Trophoblast cell (in vitro differentiated cells and primary cell): Measurements from ENCODE around the gene CCR2.

Source experiments
- DNase-seq, 2 donors: peaks; one replicate each; pipeline ENCODE4 v3.0.0-alpha.2; 2016
- H2AFZ ChIP-seq: 2 replicates; pipeline ENCODE4 v1.6.1; 2013; ENCODE audit warnings: low read length, moderate library complexity, mild to moderate bottlenecking; ENCODE audit not compliant: insufficient read depth, poor library complexity
- H2AK5ac ChIP-seq: 2 replicates; pipeline ENCODE4 v1.6.1; 2013; ENCODE audit warnings: mild to moderate bottlenecking, low read length
- H2BK120ac ChIP-seq: 2 replicates; pipeline ENCODE4 v1.6.1; 2013; ENCODE audit warnings: low read length, mild to moderate bottlenecking, moderate library complexity; ENCODE audit not compliant: insufficient read depth, poor library complexity
- H2BK12ac ChIP-seq: 2 replicates; pipeline ENCODE4 v1.6.1; 2013; ENCODE audit warnings: mild to moderate bottlenecking, low read length, moderate library complexity
- H2BK5ac ChIP-seq: 2 replicates; pipeline ENCODE4 v1.6.1; 2013; ENCODE audit warnings: low read length, low read depth, moderate library complexity, mild to moderate bottlenecking; ENCODE audit not compliant: poor library complexity
- H3K14ac ChIP-seq: 2 replicates; pipeline ENCODE4 v1.6.1; 2013; ENCODE audit warnings: mild to moderate bottlenecking, low read length
- H3K18ac ChIP-seq: 2 replicates; pipeline ENCODE4 v1.6.1; 2013; ENCODE audit warnings: mild to moderate bottlenecking, low read length
- H3K23ac ChIP-seq: 2 replicates; pipeline ENCODE4 v1.6.1; 2013; ENCODE audit warnings: low read length
- H3K27ac ChIP-seq: 2 replicates; pipeline ENCODE4 v1.5.1; 2013; ENCODE audit warnings: low read depth, mild to moderate bottlenecking, inconsistent platforms, low read length, moderate library complexity
- H3K27me3 ChIP-seq: 2 replicates; pipeline ENCODE4 v1.6.1; 2013; ENCODE audit warnings: inconsistent platforms, mild to moderate bottlenecking, low read length, moderate library complexity; ENCODE audit not compliant: insufficient read depth
- H3K36me3 ChIP-seq, 2 experiments: 1 replicate in 1 of 2; 2 replicates in 1 of 2; pipeline ENCODE4 v1.6.1; 2013; ENCODE audit warnings: low read length in 2 of 2, mild to moderate bottlenecking in 2 of 2, moderate library complexity in 1 of 2; ENCODE audit not compliant: insufficient read depth in 2 of 2, control insufficient read depth in 1 of 2
- H3K4ac ChIP-seq: 2 replicates; pipeline ENCODE4 v1.6.1; 2013; ENCODE audit warnings: low read depth, mild to moderate bottlenecking, low read length, moderate library complexity
- H3K4me1 ChIP-seq, 2 experiments: 1 replicate in 1 of 2; 2 replicates in 1 of 2; pipeline ENCODE4 v1.6.1; 2013; ENCODE audit warnings: low read length in 2 of 2, mild to moderate bottlenecking in 2 of 2, moderate library complexity in 1 of 2; ENCODE audit not compliant: insufficient read depth in 2 of 2, control insufficient read depth in 1 of 2
- H3K4me2 ChIP-seq: 2 replicates; pipeline ENCODE4 v1.6.1; 2013; ENCODE audit warnings: inconsistent platforms, mild to moderate bottlenecking, low read length, moderate library complexity
- H3K4me3 ChIP-seq: 2 replicates; pipeline ENCODE4 v1.5.1; 2013; ENCODE audit warnings: mild to moderate bottlenecking, low read depth, low read length, inconsistent platforms
- H3K79me1 ChIP-seq: one replicate; pipeline ENCODE4 v1.6.1; 2013; ENCODE audit warnings: low read length
- H3K79me2 ChIP-seq: 2 replicates; pipeline ENCODE4 v1.6.1; 2013; ENCODE audit warnings: low read length, mild to moderate bottlenecking; ENCODE audit not compliant: control insufficient read depth, insufficient read depth, poor library complexity
- H3K9ac ChIP-seq: 2 replicates; pipeline ENCODE4 v1.6.1; 2013; ENCODE audit warnings: mild to moderate bottlenecking, low read length
- H3K9me3 ChIP-seq: 2 replicates; pipeline ENCODE4 v1.6.1; 2013; ENCODE audit warnings: low read depth, mild to moderate bottlenecking, control low read depth, inconsistent platforms, low read length; ENCODE audit not compliant: insufficient read depth
- H4K12ac ChIP-seq: 2 replicates; pipeline ENCODE4 v1.6.1; 2013; ENCODE audit warnings: low read depth, mild to moderate bottlenecking, low read length, moderate library complexity
- H4K8ac ChIP-seq: 2 replicates; pipeline ENCODE4 v1.6.1; 2013; ENCODE audit warnings: low read depth, mild to moderate bottlenecking, low read length, moderate library complexity
- H4K91ac ChIP-seq: one replicate; pipeline ENCODE4 v1.6.1; 2013; ENCODE audit warnings: low read depth, mild to moderate bottlenecking, low read length, moderate library complexity
- WGBS: extraction: QIAGEN DNeasy Blood & Tissue Kit; methylation state at CpG from one replicate; pipeline ENCODE4 v1.1.7; 2013; ENCODE audit warnings: missing lambda C conversion rate; ENCODE audit not compliant: insufficient read length, insufficient coverage; ENCODE audit errors: extremely low coverage; 5-methylcytosine and 5-hydroxymethylcytosine counted together

Gene CCR2

GRCh38 chr3:46358466-46358865, 4.6 kb downstream of the CCR2 start:
- Histone ChIP-seq H3K23ac (no peak overlapping the region), H3K4me1 (peaks cover 0 to 4% of the 10 kb centered on the region in 2 experiments), H3K18ac (no peak overlapping the region), H2BK120ac (no peak overlapping the region), H3K4me3 (no peak overlapping the region), H3K27ac (no peak overlapping the region), H3K36me3 (no peaks in the 10 kb centered on the region), H3K4ac (no peak overlapping the region), H4K91ac (no peak overlapping the region), H3K9me3 (peaks cover 1% of the 10 kb centered on the region), H3K79me1 (no peaks in the 10 kb centered on the region), H4K8ac (no peak overlapping the region), H3K79me2 (no peaks in the 10 kb centered on the region), H2BK12ac (no peak overlapping the region), H2AFZ (no peak overlapping the region), H3K14ac (no peak overlapping the region), H2AK5ac (no peak overlapping the region), H4K12ac (no peak overlapping the region), H3K27me3 (no peaks in the 10 kb centered on the region), H2BK5ac (no peak overlapping the region), H3K4me2 (no peak overlapping the region), H3K9ac (no peak overlapping the region)
- DNase-seq, result no peak
- WGBS, result no CpG with 5 or more reads among the region's 6 CpGs

DNA sequence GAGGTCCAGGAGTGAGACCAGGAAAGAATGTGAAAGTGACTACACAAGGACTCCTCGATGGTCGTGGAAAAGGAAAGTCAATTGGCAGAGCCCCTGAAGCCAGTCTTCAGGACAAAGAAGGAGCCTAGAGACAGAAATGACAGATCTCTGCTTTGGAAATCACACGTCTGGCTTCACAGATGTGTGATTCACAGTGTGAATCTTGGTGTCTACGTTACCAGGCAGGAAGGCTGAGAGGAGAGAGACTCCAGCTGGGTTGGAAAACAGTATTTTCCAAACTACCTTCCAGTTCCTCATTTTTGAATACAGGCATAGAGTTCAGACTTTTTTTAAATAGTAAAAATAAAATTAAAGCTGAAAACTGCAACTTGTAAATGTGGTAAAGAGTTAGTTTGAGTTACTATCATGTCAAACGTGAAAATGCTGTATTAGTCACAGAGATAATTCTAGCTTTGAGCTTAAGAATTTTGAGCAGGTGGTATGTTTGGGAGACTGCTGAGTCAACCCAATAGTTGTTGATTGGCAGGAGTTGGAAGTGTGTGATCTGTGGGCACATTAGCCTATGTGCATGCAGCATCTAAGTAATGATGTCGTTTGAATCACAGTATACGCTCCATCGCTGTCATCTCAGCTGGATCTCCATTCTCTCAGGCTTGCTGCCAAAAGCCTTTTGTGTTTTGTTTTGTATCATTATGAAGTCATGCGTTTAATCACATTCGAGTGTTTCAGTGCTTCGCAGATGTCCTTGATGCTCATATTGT, 6.0 kb downstream of the CCR2 start:
- H3K4me3 ChIP-seq, result no peak overlapping the region
- no peaks in the 10 kb centered on the region for H3K27me3 ChIP-seq
- no peak overlapping the region for H3K4ac ChIP-seq
- peaks cover 1% of the 10 kb centered on the region for H3K9me3 ChIP-seq
- H3K9ac ChIP-seq, result no peak overlapping the region
- H3K27ac ChIP-seq, result no peak overlapping the region
- H2BK5ac ChIP-seq, result no peak overlapping the region
- H2AFZ ChIP-seq, result no peak overlapping the region
- H3K79me2 ChIP-seq, result no peaks in the 10 kb centered on the region
- H4K91ac ChIP-seq, result no peak overlapping the region
- WGBS, result no CpG with 5 or more reads among the region's 11 CpGs
- H3K4me2 ChIP-seq, result no peak overlapping the region
- no peak overlapping the region for H2AK5ac ChIP-seq
- H3K4me1 ChIP-seq, result peaks cover 0 to 2% of the 10 kb centered on the region in 2 experiments
- H2BK120ac ChIP-seq, result no peak overlapping the region
- no peak overlapping the region for H3K14ac ChIP-seq
- H4K12ac ChIP-seq, result no peak overlapping the region
- DNase-seq, result no peak
- no peak overlapping the region for H2BK12ac ChIP-seq
- H3K18ac ChIP-seq, result no peak overlapping the region
- no peaks in the 10 kb centered on the region for H3K36me3 ChIP-seq
- no peak overlapping the region for H4K8ac ChIP-seq
- H3K23ac ChIP-seq, result no peak overlapping the region
- no peaks in the 10 kb centered on the region for H3K79me1 ChIP-seq

DNA sequence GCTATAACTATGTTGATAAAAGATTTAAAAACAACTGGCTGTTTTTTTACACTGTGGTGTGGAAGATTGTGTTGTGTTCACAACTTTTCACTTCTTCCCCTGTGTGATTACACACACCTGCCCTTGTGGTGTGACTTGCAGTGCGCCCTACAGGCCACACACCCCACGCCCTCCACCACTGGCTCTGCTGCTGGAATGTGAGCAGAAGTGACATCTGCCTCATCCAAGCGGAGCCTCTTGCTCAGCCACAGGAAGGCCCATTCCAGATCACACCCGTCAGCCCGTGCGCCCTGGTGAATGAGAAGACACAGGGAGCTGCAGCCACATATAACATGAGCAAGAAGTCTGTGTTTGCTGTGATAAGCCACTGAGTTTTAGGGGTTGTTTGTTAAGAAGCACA, 7.0 kb downstream of the CCR2 start:
- no peak for DNase-seq
- H3K27me3 ChIP-seq, result no peaks in the 10 kb centered on the region
- no peak overlapping the region for H4K12ac ChIP-seq
- H3K9ac ChIP-seq, result no peak overlapping the region
- H3K79me1 ChIP-seq, result no peaks in the 10 kb centered on the region
- H3K4me2 ChIP-seq, result no peak overlapping the region
- no peaks in the 10 kb centered on the region for H3K36me3 ChIP-seq
- no peak overlapping the region for H2AFZ ChIP-seq
- H2BK5ac ChIP-seq, result no peak overlapping the region
- no peak overlapping the region for H3K14ac ChIP-seq
- H2AK5ac ChIP-seq, result no peak overlapping the region
- H3K23ac ChIP-seq, result no peak overlapping the region
- H3K4ac ChIP-seq, result no peak overlapping the region
- H4K8ac ChIP-seq, result no peak overlapping the region
- no peak overlapping the region for H3K27ac ChIP-seq
- H4K91ac ChIP-seq, result no peak overlapping the region
- H2BK120ac ChIP-seq, result no peak overlapping the region
- no peak overlapping the region for H3K4me3 ChIP-seq
- no peak overlapping the region for H2BK12ac ChIP-seq
- H3K4me1 ChIP-seq, result peaks cover 0 to 2% of the 10 kb centered on the region in 2 experiments
- no peaks in the 10 kb centered on the region for H3K79me2 ChIP-seq
- no CpG with 5 or more reads among the region's 6 CpGs for WGBS
- H3K9me3 ChIP-seq, result peaks cover 1% of the 10 kb centered on the region
- H3K18ac ChIP-seq, result no peak overlapping the region

GRCh38 chr3:46361408-46362283, 7.7 kb downstream of the CCR2 start:
- no peaks in the 10 kb centered on the region for H3K36me3 ChIP-seq
- H3K18ac ChIP-seq, result no peak overlapping the region
- DNase-seq, result peak; percentile 59 to 82
- WGBS, result no CpG with 5 or more reads among the region's 8 CpGs
- no peak overlapping the region for H2AFZ ChIP-seq
- H3K4me1 ChIP-seq, result peaks cover 0 to 2% of the 10 kb centered on the region in 2 experiments
- H3K79me1 ChIP-seq, result no peaks in the 10 kb centered on the region
- H3K9me3 ChIP-seq, result peaks cover 1% of the 10 kb centered on the region
- no peaks in the 10 kb centered on the region for H3K79me2 ChIP-seq
- H3K27ac ChIP-seq, result no peak overlapping the region
- H2BK5ac ChIP-seq, result no peak overlapping the region
- H2AK5ac ChIP-seq, result no peak overlapping the region
- no peak overlapping the region for H3K9ac ChIP-seq
- H4K12ac ChIP-seq, result no peak overlapping the region
- no peak overlapping the region for H4K91ac ChIP-seq
- H3K27me3 ChIP-seq, result no peaks in the 10 kb centered on the region
- H2BK12ac ChIP-seq, result no peak overlapping the region
- no peak overlapping the region for H2BK120ac ChIP-seq
- H3K23ac ChIP-seq, result no peak overlapping the region
- H3K4me2 ChIP-seq, result no peak overlapping the region
- no peak overlapping the region for H4K8ac ChIP-seq
- H3K4me3 ChIP-seq, result no peak overlapping the region
- no peak overlapping the region for H3K4ac ChIP-seq
- no peak overlapping the region for H3K14ac ChIP-seq
